ENCODE results near the gene HOTAIR. TPM values are rescaled to one million over a fixed set of nuclear protein-coding genes. Genes with fewer than 3 reads are reported as not detected.

The HOTAIR gene
- total and polyA plus RNA-seq, 2 donors (not counting 1 experiment from before 2014, with no cell fraction given) = not detected

- H3K9me3 ChIP-seq (ENCODE audit: control insufficient read depth, insufficient read depth, low read depth, low read length) = no peaks in the 10 kb centered on the region
- peaks cover 74% of the 10 kb centered on the region for H3K27me3 ChIP-seq (ENCODE audit: control insufficient read depth, insufficient read depth, low read length)
- no peak overlapping the region for H2AFZ ChIP-seq (ENCODE audit: low read length)
- no peak for TF ChIP-seq EZH2 (IDR thresholded peaks at IDR 0.05; ENCODE audit: low read length, missing control alignments)
- TF ChIP-seq, protein P1, sequence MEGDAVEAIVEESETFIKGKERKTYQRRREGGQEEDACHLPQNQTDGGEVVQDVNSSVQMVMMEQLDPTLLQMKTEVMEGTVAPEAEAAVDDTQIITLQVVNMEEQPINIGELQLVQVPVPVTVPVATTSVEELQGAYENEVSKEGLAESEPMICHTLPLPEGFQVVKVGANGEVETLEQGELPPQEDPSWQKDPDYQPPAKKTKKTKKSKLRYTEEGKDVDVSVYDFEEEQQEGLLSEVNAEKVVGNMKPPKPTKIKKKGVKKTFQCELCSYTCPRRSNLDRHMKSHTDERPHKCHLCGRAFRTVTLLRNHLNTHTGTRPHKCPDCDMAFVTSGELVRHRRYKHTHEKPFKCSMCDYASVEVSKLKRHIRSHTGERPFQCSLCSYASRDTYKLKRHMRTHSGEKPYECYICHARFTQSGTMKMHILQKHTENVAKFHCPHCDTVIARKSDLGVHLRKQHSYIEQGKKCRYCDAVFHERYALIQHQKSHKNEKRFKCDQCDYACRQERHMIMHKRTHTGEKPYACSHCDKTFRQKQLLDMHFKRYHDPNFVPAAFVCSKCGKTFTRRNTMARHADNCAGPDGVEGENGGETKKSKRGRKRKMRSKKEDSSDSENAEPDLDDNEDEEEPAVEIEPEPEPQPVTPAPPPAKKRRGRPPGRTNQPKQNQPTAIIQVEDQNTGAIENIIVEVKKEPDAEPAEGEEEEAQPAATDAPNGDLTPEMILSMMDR (conservative IDR thresholded peaks at IDR 0.05 in 1 of 2, IDR thresholded peaks at IDR 0.05 in 1 of 2; ENCODE audit: low read depth in 1 of 2, low read length in 2 of 2) = no peak
- H3K4me1 ChIP-seq (ENCODE audit: control insufficient read depth, extremely low read depth, insufficient read depth, low read length) = no peaks in the 10 kb centered on the region
- no peaks in the 10 kb centered on the region for H3K79me2 ChIP-seq (ENCODE audit: control insufficient read depth, insufficient read depth, low read length)
- peak overlapping the region in 1 of 4 experiments; percentile 31 for H3K4me3 ChIP-seq (replicated peaks in 1 of 4; ENCODE audit: control extremely low read depth in 1 of 4, insufficient read depth in 1 of 4, low read depth in 3 of 4, low read length in 4 of 4)
- no peaks in the 10 kb centered on the region for H4K20me1 ChIP-seq (ENCODE audit: control insufficient read depth, extremely low read depth, insufficient read depth, low read length)
- no peak overlapping the region for H3K27ac ChIP-seq (ENCODE audit: insufficient read depth, low read length)
- no peak overlapping the region for H3K9ac ChIP-seq (ENCODE audit: insufficient read depth, low read length)
- H3K36me3 ChIP-seq (ENCODE audit: control insufficient read depth, insufficient read depth, low read length) = no peaks in the 10 kb centered on the region
- H3K4me2 ChIP-seq (ENCODE audit: extremely low read depth, insufficient read depth, low read length) = no peak overlapping the region
- DNase-seq (ENCODE audit: low read depth in 2 of 2) = no peak
Measured at GRCh38 chr12:54010053-54010971, 35.6 kb upstream of the HOTAIR start.

DNA sequence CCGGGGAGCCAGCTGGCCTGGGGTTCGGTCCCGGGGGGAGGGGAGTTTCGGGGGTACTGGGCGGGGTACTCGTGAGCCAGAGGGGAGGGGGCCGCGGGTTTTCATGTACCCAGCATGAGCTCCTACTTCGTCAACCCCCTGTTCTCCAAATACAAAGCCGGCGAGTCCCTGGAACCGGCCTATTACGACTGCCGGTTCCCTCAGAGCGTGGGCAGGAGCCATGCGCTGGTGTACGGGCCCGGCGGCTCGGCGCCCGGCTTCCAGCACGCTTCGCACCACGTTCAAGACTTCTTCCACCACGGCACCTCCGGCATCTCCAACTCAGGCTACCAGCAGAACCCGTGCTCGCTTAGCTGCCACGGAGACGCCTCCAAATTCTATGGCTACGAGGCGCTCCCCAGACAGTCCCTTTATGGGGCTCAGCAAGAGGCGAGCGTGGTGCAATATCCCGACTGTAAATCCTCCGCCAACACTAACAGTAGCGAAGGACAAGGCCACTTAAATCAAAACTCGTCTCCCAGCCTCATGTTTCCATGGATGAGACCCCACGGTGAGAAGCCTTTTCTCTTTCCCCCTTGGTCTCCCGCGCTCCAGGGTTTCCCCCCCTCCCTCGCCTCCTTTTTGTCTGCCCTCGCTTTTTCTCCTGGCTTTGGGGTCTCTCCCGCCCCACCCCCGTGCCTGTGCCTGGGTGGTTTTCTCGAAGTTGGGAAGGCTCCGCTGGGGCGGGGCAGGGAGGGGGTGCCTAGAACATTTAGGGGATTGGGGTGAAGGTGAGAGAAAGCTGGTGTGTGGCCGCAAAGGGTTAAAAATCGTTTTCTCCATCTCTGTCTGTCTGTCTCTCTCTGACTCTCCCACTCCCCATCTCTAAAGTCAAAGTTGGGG lies 34.7 kb upstream of the HOTAIR start:
- Histone ChIP-seq H2AFZ (ENCODE audit: low read length) (no peak overlapping the region), H3K27ac (ENCODE audit: insufficient read depth, low read length) (no peak overlapping the region), H3K79me2 (ENCODE audit: control insufficient read depth, insufficient read depth, low read length) (no peaks in the 10 kb centered on the region), H3K9ac (ENCODE audit: insufficient read depth, low read length) (no peak overlapping the region), H4K20me1 (ENCODE audit: control insufficient read depth, extremely low read depth, insufficient read depth, low read length) (no peaks in the 10 kb centered on the region), H3K36me3 (ENCODE audit: control insufficient read depth, insufficient read depth, low read length) (no peaks in the 10 kb centered on the region), H3K27me3 (ENCODE audit: control insufficient read depth, insufficient read depth, low read length) (peaks cover 72% of the 10 kb centered on the region), H3K4me2 (ENCODE audit: extremely low read depth, insufficient read depth, low read length) (no peak overlapping the region), H3K4me1 (ENCODE audit: control insufficient read depth, extremely low read depth, insufficient read depth, low read length) (no peaks in the 10 kb centered on the region), H3K4me3 (replicated peaks in 1 of 4; ENCODE audit: control extremely low read depth in 1 of 4, insufficient read depth in 1 of 4, low read depth in 3 of 4, low read length in 4 of 4) (peak overlapping the region in 2 of 4 experiments; percentile 21 to 31), H3K9me3 (ENCODE audit: control insufficient read depth, insufficient read depth, low read depth, low read length) (no peaks in the 10 kb centered on the region)
- DNase-seq (ENCODE audit: low read depth in 2 of 2) = no peak
- TF ChIP-seq EZH2 (IDR thresholded peaks at IDR 0.05; ENCODE audit: low read length, missing control alignments) = peak; percentile 96
- TF ChIP-seq, protein P1 (conservative IDR thresholded peaks at IDR 0.05 in 1 of 2, IDR thresholded peaks at IDR 0.05 in 1 of 2; ENCODE audit: low read depth in 1 of 2, low read length in 2 of 2) = no peak

DNA sequence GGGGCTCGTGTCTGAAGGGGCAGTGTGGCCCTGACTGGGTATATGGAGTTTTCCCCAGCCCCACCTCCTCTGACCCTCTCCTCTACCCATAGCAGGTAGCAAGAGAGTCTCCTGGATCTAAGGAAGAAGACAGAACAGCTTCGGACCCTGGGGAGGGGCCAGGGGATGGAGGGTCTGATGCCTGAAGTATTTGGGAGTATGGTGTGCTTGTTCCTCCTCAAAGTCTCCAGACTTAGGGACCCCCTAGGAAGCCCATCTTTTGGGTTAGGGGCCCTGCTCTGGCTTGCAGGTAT lies 33.5 kb upstream of the HOTAIR start:
- Histone ChIP-seq H3K4me3 (replicated peaks in 1 of 4; ENCODE audit: control extremely low read depth in 1 of 4, insufficient read depth in 1 of 4, low read depth in 3 of 4, low read length in 4 of 4) (no peak overlapping the region), H3K9me3 (ENCODE audit: control insufficient read depth, insufficient read depth, low read depth, low read length) (no peaks in the 10 kb centered on the region), H3K4me1 (ENCODE audit: control insufficient read depth, extremely low read depth, insufficient read depth, low read length) (no peaks in the 10 kb centered on the region), H3K79me2 (ENCODE audit: control insufficient read depth, insufficient read depth, low read length) (no peaks in the 10 kb centered on the region), H2AFZ (ENCODE audit: low read length) (no peak overlapping the region), H3K4me2 (ENCODE audit: extremely low read depth, insufficient read depth, low read length) (no peak overlapping the region), H3K27ac (ENCODE audit: insufficient read depth, low read length) (no peak overlapping the region), H3K27me3 (ENCODE audit: control insufficient read depth, insufficient read depth, low read length) (peaks cover 72% of the 10 kb centered on the region), H3K36me3 (ENCODE audit: control insufficient read depth, insufficient read depth, low read length) (no peaks in the 10 kb centered on the region), H3K9ac (ENCODE audit: insufficient read depth, low read length) (no peak overlapping the region), H4K20me1 (ENCODE audit: control insufficient read depth, extremely low read depth, insufficient read depth, low read length) (no peaks in the 10 kb centered on the region)
- DNase-seq (ENCODE audit: low read depth in 2 of 2) = no peak
- TF ChIP-seq, protein P1 (conservative IDR thresholded peaks at IDR 0.05 in 1 of 2, IDR thresholded peaks at IDR 0.05 in 1 of 2; ENCODE audit: low read depth in 1 of 2, low read length in 2 of 2) = no peak
- peak; percentile 76 for TF ChIP-seq EZH2 (IDR thresholded peaks at IDR 0.05; ENCODE audit: low read length, missing control alignments)
